Coronary artery (tissue), 2 donors: Measurements from ENCODE around the gene MAPK8IP2.
"Not testable (repeated sequence)": the region's sequence is repeated elsewhere in the genome, so short reads cannot be mapped to it uniquely, and the experiment has no call there.

ENCODE experiments used
- DNase-seq: peaks from one replicate; pipeline ENCODE4 v3.0.0-alpha.2; 2017; ENCODE audit warnings: low spot score
- H3K27ac ChIP-seq, 2 donors: fragments of 200-600 bp; sonication (generic); one replicate each; pipeline ENCODE4 v1.5.1; 2016 to 2019
- H3K4me3 ChIP-seq: fragments of 200-600 bp; sonication (generic); 2 replicates; pipeline ENCODE4 v1.5.1; 2016; ENCODE audit warnings: mild to moderate bottlenecking, moderate library complexity
- CTCF ChIP-seq: fragments of 200-600 bp; sonication (generic); IDR thresholded peaks from one replicate; pipeline ENCODE4 v1.5.1; 2019; ENCODE audit warnings: antibody characterized with exemption

MAPK8IP2 gene

GRCh38 chr22:50633086-50633485 lies 32.5 kb downstream of the MAPK8IP2 start:
- no peak overlapping the region for H3K4me3 ChIP-seq
- no peak for TF ChIP-seq CTCF
- DNase-seq, result no peak
- H3K27ac ChIP-seq, result no peak overlapping the region

GRCh38 chr22:50633771-50634170 lies 33.2 kb downstream of the MAPK8IP2 start:
- H3K27ac ChIP-seq, result no peak overlapping the region
- no peak overlapping the region for H3K4me3 ChIP-seq
- no peak for DNase-seq
- TF ChIP-seq CTCF, result no peak

GRCh38 chr22:50635591-50635990 lies 35.0 kb downstream of the MAPK8IP2 start:
- Histone ChIP-seq H3K4me3 (no peak overlapping the region), H3K27ac (no peak overlapping the region)
- no peak for TF ChIP-seq CTCF
- DNase-seq, result no peak

GRCh38 chr22:50640296-50640695 lies 39.7 kb downstream of the MAPK8IP2 start:
- not testable (repeated sequence) for DNase-seq, H3K27ac ChIP-seq, H3K4me3 ChIP-seq

GRCh38 chr22:50640857-50641647 lies 40.5 kb downstream of the MAPK8IP2 start:
- TF ChIP-seq CTCF, result no peak
- no peak for DNase-seq
- Histone ChIP-seq H3K4me3 (no peak overlapping the region), H3K27ac (no peak overlapping the region)

GRCh38 chr22:50641696-50642607 lies 41.4 kb downstream of the MAPK8IP2 start:
- Histone ChIP-seq H3K4me3 (no peak overlapping the region), H3K27ac (no peak overlapping the region)
- TF ChIP-seq CTCF, result no peak
- DNase-seq, result no peak

- not testable (repeated sequence) for DNase-seq, H3K4me3 ChIP-seq, H3K27ac ChIP-seq
These were observed 42.6 kb downstream of the MAPK8IP2 start for GRCh38 chr22:50643021-50643820.

GRCh38 chr22:50643821-50644101 lies 43.2 kb downstream of the MAPK8IP2 start:
- not testable (repeated sequence) for H3K4me3 ChIP-seq, DNase-seq

More at GRCh38 chr22:50643821-50644101, 43.2 kb downstream of the MAPK8IP2 start:
- not testable (repeated sequence) for H3K27ac ChIP-seq
